Measurements from ENCODE around the gene DCDC1.

GRCh38 chr11:31030138-31030792 is 339.3 kb downstream of the DCDC1 start:
- no peak for TF ChIP-seq CTCF (IDR thresholded peaks at IDR 0.05)
- no peak for TF ChIP-seq POLR2A (IDR thresholded peaks at IDR 0.05)

Measured in suprapubic skin (tissue), 3 donors.